OCI-LY3 (cell line): ENCODE results near the gene PIMREG.

Experiments used
- EZH2phosphoT487 ChIP-seq: fragments of 200-600 bp; shearing (Covaris generic); IDR thresholded peaks from 2 replicates; pipeline ENCODE4 v1.6.1; 2018; ENCODE audit warnings: antibody characterized with exemption, mixed run types, low read depth
- TF ChIP-seq, protein P1 (sequence below): fragments of 200-600, 300-600 bp; sonication (generic); IDR thresholded peaks from 2 replicates; pipeline ENCODE4 v1.5.1; 2014; ENCODE audit warnings: antibody characterized with exemption, low read length, low read depth

GRCh38 chr17:6463616-6464445 lies 19.6 kb downstream of the PIMREG start:
- TF ChIP-seq, protein P1, sequence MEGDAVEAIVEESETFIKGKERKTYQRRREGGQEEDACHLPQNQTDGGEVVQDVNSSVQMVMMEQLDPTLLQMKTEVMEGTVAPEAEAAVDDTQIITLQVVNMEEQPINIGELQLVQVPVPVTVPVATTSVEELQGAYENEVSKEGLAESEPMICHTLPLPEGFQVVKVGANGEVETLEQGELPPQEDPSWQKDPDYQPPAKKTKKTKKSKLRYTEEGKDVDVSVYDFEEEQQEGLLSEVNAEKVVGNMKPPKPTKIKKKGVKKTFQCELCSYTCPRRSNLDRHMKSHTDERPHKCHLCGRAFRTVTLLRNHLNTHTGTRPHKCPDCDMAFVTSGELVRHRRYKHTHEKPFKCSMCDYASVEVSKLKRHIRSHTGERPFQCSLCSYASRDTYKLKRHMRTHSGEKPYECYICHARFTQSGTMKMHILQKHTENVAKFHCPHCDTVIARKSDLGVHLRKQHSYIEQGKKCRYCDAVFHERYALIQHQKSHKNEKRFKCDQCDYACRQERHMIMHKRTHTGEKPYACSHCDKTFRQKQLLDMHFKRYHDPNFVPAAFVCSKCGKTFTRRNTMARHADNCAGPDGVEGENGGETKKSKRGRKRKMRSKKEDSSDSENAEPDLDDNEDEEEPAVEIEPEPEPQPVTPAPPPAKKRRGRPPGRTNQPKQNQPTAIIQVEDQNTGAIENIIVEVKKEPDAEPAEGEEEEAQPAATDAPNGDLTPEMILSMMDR, result no peak
- no peak for TF ChIP-seq EZH2phosphoT487
